ENCODE data around the gene CNTN5.

- no peak for TF ChIP-seq CEBPB (IDR thresholded peaks at IDR 0.05)
- no peak for TF ChIP-seq YY1 (IDR thresholded peaks at IDR 0.05; ENCODE audit: low read depth)
- TF ChIP-seq, protein P1, sequence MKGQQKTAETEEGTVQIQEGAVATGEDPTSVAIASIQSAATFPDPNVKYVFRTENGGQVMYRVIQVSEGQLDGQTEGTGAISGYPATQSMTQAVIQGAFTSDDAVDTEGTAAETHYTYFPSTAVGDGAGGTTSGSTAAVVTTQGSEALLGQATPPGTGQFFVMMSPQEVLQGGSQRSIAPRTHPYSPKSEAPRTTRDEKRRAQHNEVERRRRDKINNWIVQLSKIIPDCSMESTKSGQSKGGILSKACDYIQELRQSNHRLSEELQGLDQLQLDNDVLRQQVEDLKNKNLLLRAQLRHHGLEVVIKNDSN (IDR thresholded peaks at IDR 0.05), result no peak
- no peak for TF ChIP-seq EP300 (IDR thresholded peaks at IDR 0.05; ENCODE audit: borderline replicate concordance)
- TF ChIP-seq, protein P2, sequence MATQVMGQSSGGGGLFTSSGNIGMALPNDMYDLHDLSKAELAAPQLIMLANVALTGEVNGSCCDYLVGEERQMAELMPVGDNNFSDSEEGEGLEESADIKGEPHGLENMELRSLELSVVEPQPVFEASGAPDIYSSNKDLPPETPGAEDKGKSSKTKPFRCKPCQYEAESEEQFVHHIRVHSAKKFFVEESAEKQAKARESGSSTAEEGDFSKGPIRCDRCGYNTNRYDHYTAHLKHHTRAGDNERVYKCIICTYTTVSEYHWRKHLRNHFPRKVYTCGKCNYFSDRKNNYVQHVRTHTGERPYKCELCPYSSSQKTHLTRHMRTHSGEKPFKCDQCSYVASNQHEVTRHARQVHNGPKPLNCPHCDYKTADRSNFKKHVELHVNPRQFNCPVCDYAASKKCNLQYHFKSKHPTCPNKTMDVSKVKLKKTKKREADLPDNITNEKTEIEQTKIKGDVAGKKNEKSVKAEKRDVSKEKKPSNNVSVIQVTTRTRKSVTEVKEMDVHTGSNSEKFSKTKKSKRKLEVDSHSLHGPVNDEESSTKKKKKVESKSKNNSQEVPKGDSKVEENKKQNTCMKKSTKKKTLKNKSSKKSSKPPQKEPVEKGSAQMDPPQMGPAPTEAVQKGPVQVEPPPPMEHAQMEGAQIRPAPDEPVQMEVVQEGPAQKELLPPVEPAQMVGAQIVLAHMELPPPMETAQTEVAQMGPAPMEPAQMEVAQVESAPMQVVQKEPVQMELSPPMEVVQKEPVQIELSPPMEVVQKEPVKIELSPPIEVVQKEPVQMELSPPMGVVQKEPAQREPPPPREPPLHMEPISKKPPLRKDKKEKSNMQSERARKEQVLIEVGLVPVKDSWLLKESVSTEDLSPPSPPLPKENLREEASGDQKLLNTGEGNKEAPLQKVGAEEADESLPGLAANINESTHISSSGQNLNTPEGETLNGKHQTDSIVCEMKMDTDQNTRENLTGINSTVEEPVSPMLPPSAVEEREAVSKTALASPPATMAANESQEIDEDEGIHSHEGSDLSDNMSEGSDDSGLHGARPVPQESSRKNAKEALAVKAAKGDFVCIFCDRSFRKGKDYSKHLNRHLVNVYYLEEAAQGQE (IDR thresholded peaks at IDR 0.05; ENCODE audit: low read depth), result no peak
Measured at GRCh38 chr11:99584830-99585229, 564.1 kb downstream of the CNTN5 start.

Data from Ishikawa (cell line).